Mesendoderm (in vitro differentiated cells): ENCODE data around the gene GNB2.

Source experiments
- DNase-seq: peaks from one replicate; pipeline ENCODE4 v3.0.0; 2013
- H2AK5ac ChIP-seq: 2 replicates; pipeline ENCODE4 v1.6.1; 2013; ENCODE audit warnings: low read length, inconsistent platforms
- H2BK120ac ChIP-seq: 2 replicates; pipeline ENCODE4 v1.6.1; 2013; ENCODE audit warnings: low read depth, mild to moderate bottlenecking, low read length, moderate library complexity, mixed read lengths
- H2BK15ac ChIP-seq: replicated peaks from 2 replicates; pipeline ENCODE4 v1.6.1; 2013; ENCODE audit warnings: low read depth, mild to moderate bottlenecking, moderate library complexity
- H2BK5ac ChIP-seq: 2 replicates; pipeline ENCODE4 v1.6.1; 2013; ENCODE audit warnings: low read length, inconsistent platforms
- H3K18ac ChIP-seq: 2 replicates; pipeline ENCODE4 v1.6.1; 2013; ENCODE audit warnings: mild to moderate bottlenecking, low read length, mixed read lengths
- H3K23ac ChIP-seq: one replicate; pipeline ENCODE4 v1.6.1; 2013; ENCODE audit warnings: low read length
- H3K27ac ChIP-seq: 2 replicates; pipeline ENCODE4 v1.5.1; 2013; ENCODE audit warnings: low read depth, mild to moderate bottlenecking, inconsistent platforms, low read length, moderate library complexity
- H3K27me3 ChIP-seq: 2 replicates; pipeline ENCODE4 v1.6.1; 2013; ENCODE audit warnings: low read length, control low read depth, mild to moderate bottlenecking, inconsistent platforms; ENCODE audit not compliant: insufficient read depth, poor library complexity
- H3K36me3 ChIP-seq: 2 replicates; pipeline ENCODE4 v1.6.1; 2013; ENCODE audit warnings: low read length, inconsistent platforms; ENCODE audit not compliant: control insufficient read depth, insufficient read depth
- H3K4ac ChIP-seq: one replicate; pipeline ENCODE4 v1.6.1; 2013; ENCODE audit warnings: low read depth, mild to moderate bottlenecking, low read length, moderate library complexity
- H3K4me1 ChIP-seq: 2 replicates; pipeline ENCODE4 v1.6.1; 2013; ENCODE audit warnings: low read depth, low read length, inconsistent platforms; ENCODE audit not compliant: control insufficient read depth
- H3K4me2 ChIP-seq: 2 replicates; pipeline ENCODE4 v1.6.1; 2013; ENCODE audit warnings: low read length
- H3K4me3 ChIP-seq: 2 replicates; pipeline ENCODE4 v1.5.1; 2013; ENCODE audit warnings: mild to moderate bottlenecking, low read length
- H3K56ac ChIP-seq: one replicate; pipeline ENCODE4 v1.6.1; 2013; ENCODE audit warnings: low read length
- H3K79me1 ChIP-seq: 2 replicates; pipeline ENCODE4 v1.6.1; 2013; ENCODE audit warnings: low read length, inconsistent platforms
- H3K79me2 ChIP-seq: 2 replicates; pipeline ENCODE4 v1.6.1; 2013; ENCODE audit warnings: mild to moderate bottlenecking, low read length; ENCODE audit not compliant: control insufficient read depth, insufficient read depth
- H3K9ac ChIP-seq: 2 replicates; pipeline ENCODE4 v1.6.1; 2013; ENCODE audit warnings: low read length, inconsistent platforms
- H4K5ac ChIP-seq: one replicate; pipeline ENCODE4 v1.6.1; 2013; ENCODE audit warnings: low read length
- H4K8ac ChIP-seq: one replicate; pipeline ENCODE4 v1.6.1; 2013; ENCODE audit warnings: low read depth, mild to moderate bottlenecking, control low read depth, low read length, moderate library complexity
- WGBS: extraction: QIAGEN DNeasy Blood & Tissue Kit; methylation state at CpG from one replicate; pipeline ENCODE4 v1.1.7; 2013; ENCODE audit warnings: low lambda C conversion rate, missing lambda C conversion rate; ENCODE audit not compliant: insufficient coverage; ENCODE audit errors: extremely low coverage; 5-methylcytosine and 5-hydroxymethylcytosine counted together

GNB2 gene

GRCh38 chr7:100641463-100641859 is 32.1 kb upstream of the GNB2 start, which contains the start of gene TFR2:
TFR2 (minus strand) TSS chr7:100641552; CDS start chr7:100641509, 43 bp downstream.
- no peak within 1 kb of the TSS for H2AK5ac ChIP-seq
- H3K79me2 ChIP-seq = no peaks in the 10 kb centered on the region
- no peak within 1 kb of the TSS for H3K4me2 ChIP-seq
- no peak within 1 kb of the TSS for H3K4me3 ChIP-seq
- no peaks in the 10 kb centered on the region for H3K4me1 ChIP-seq
- H2BK15ac ChIP-seq = no peak within 1 kb of the TSS
- H3K79me1 ChIP-seq = no peaks in the 10 kb centered on the region
- H3K36me3 ChIP-seq = no peaks in the 10 kb centered on the region
- no peak within 1 kb of the TSS for H3K9ac ChIP-seq
- peak within 1 kb of the TSS; percentile 29 for H3K23ac ChIP-seq
- H2BK120ac ChIP-seq = no peak within 1 kb of the TSS
- no peak for DNase-seq
- H3K18ac ChIP-seq = no peak within 1 kb of the TSS
- H3K56ac ChIP-seq = no peak within 1 kb of the TSS
- H4K5ac ChIP-seq = no peak within 1 kb of the TSS
- no peaks in the 10 kb centered on the region for H3K27me3 ChIP-seq
- H3K4ac ChIP-seq = no peak within 1 kb of the TSS
- H2BK5ac ChIP-seq = no peak within 1 kb of the TSS
- no CpG with 5 or more reads among the region's 10 CpGs for WGBS
- no peak within 1 kb of the TSS for H3K27ac ChIP-seq
- no peak within 1 kb of the TSS for H4K8ac ChIP-seq

GRCh38 chr7:100641860-100642533 is 31.5 kb upstream of the GNB2 start:
- no CpG with 5 or more reads among the region's 10 CpGs for WGBS
- Histone ChIP-seq H3K27ac (no peak overlapping the region), H3K4me3 (no peak overlapping the region), H3K56ac (no peak overlapping the region), H3K79me2 (no peaks in the 10 kb centered on the region), H2AK5ac (no peak overlapping the region), H2BK5ac (no peak overlapping the region), H2BK120ac (no peak overlapping the region), H3K4ac (no peak overlapping the region), H2BK15ac (no peak overlapping the region), H3K79me1 (no peaks in the 10 kb centered on the region), H4K8ac (no peak overlapping the region), H4K5ac (no peak overlapping the region), H3K9ac (no peak overlapping the region), H3K27me3 (no peaks in the 10 kb centered on the region), H3K4me2 (no peak overlapping the region), H3K23ac (no peak overlapping the region), H3K36me3 (no peaks in the 10 kb centered on the region), H3K4me1 (no peaks in the 10 kb centered on the region), H3K18ac (no peak overlapping the region)
- DNase-seq = no peak

- Histone ChIP-seq H4K8ac (no peak overlapping the region), H3K4me3 (no peak overlapping the region), H2BK15ac (no peak overlapping the region), H4K5ac (no peak overlapping the region), H3K27me3 (no peaks in the 10 kb centered on the region), H2AK5ac (no peak overlapping the region), H3K18ac (no peak overlapping the region), H3K23ac (no peak overlapping the region), H3K79me2 (no peaks in the 10 kb centered on the region), H3K27ac (no peak overlapping the region), H2BK120ac (no peak overlapping the region), H3K4ac (no peak overlapping the region), H2BK5ac (no peak overlapping the region), H3K56ac (no peak overlapping the region), H3K9ac (no peak overlapping the region), H3K4me1 (no peaks in the 10 kb centered on the region), H3K4me2 (no peak overlapping the region), H3K79me1 (no peaks in the 10 kb centered on the region), H3K36me3 (no peaks in the 10 kb centered on the region)
- DNase-seq = no peak
- no CpG with 5 or more reads among the region's 11 CpGs for WGBS
These were observed 31.0 kb upstream of the GNB2 start for GRCh38 chr7:100642534-100642907.

GRCh38 chr7:100649826-100650565 is 23.5 kb upstream of the GNB2 start:
- H3K56ac ChIP-seq = no peak overlapping the region
- 100% methylated on average over 4 of the region's 15 CpGs for WGBS

GRCh38 chr7:100654908-100655831 is 18.4 kb upstream of the GNB2 start:
- Histone ChIP-seq H3K79me2 (no peaks in the 10 kb centered on the region), H3K56ac (no peak overlapping the region), H3K79me1 (no peaks in the 10 kb centered on the region), H4K8ac (no peak overlapping the region), H3K27me3 (no peaks in the 10 kb centered on the region), H2BK5ac (no peak overlapping the region), H3K36me3 (no peaks in the 10 kb centered on the region), H2AK5ac (no peak overlapping the region), H3K4ac (no peak overlapping the region), H3K4me2 (no peak overlapping the region), H2BK15ac (no peak overlapping the region), H3K18ac (no peak overlapping the region), H3K4me3 (no peak overlapping the region), H3K4me1 (no peaks in the 10 kb centered on the region), H3K27ac (no peak overlapping the region), H2BK120ac (no peak overlapping the region), H3K23ac (no peak overlapping the region), H3K9ac (no peak overlapping the region), H4K5ac (no peak overlapping the region)
- no CpG with 5 or more reads among the region's 25 CpGs for WGBS
- no peak for DNase-seq

More at GRCh38 chr7:100649826-100650565, 23.5 kb upstream of the GNB2 start:
- H3K4me2 ChIP-seq = no peak overlapping the region
- H3K9ac ChIP-seq = no peak overlapping the region
- no peaks in the 10 kb centered on the region for H3K79me2 ChIP-seq
- H3K4me1 ChIP-seq = no peaks in the 10 kb centered on the region
- H3K27ac ChIP-seq = no peak overlapping the region
- no peak for DNase-seq
- no peak overlapping the region for H3K18ac ChIP-seq
- H2BK120ac ChIP-seq = no peak overlapping the region
- no peak overlapping the region for H3K4ac ChIP-seq
- no peak overlapping the region for H2AK5ac ChIP-seq
- no peaks in the 10 kb centered on the region for H3K27me3 ChIP-seq
- no peaks in the 10 kb centered on the region for H3K79me1 ChIP-seq
- H2BK15ac ChIP-seq = no peak overlapping the region
- H4K8ac ChIP-seq = no peak overlapping the region
- H3K23ac ChIP-seq = no peak overlapping the region
- no peak overlapping the region for H4K5ac ChIP-seq
- no peak overlapping the region for H2BK5ac ChIP-seq
- H3K4me3 ChIP-seq = no peak overlapping the region
- H3K36me3 ChIP-seq = no peaks in the 10 kb centered on the region
